ENCODE data around the gene CLIC4. TPM values are rescaled to one million over a fixed set of nuclear protein-coding genes. Genes with fewer than 3 reads are reported as not detected.
"Not testable (repeated sequence)": the region's sequence is repeated elsewhere in the genome, so short reads cannot be mapped to it uniquely, and the experiment has no call there.

Gene CLIC4
- total and polyA plus RNA-seq, 10 donors = 17.0 to 99.6 (median 71.2) TPM

DNA sequence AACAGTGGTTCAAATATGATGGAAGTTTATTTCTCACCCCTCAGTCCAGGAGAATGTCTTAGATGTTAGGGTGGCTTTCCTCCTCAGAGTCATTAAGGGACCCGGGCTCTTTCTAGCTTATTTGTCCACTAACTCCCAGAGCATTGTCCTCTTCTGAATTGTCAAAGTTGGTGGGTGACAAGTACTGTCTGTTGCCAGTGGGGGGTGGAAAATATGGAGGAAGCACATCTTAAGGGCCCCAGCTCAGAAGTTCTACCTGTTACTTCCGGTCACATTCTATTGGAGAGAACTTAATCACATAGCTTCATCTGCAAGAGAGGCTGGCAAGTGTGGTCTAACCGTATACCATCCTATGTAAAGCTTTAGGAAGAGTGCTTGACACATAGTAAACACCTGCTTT lies 7.1 kb downstream of the CLIC4 start:
- Histone ChIP-seq H3K4me1 (peaks cover 0 to 75% (median 25%) of the 10 kb centered on the region in 6 donors), H3K27ac (no peak overlapping the region), H3K4me3 (no peak overlapping the region)

DNA sequence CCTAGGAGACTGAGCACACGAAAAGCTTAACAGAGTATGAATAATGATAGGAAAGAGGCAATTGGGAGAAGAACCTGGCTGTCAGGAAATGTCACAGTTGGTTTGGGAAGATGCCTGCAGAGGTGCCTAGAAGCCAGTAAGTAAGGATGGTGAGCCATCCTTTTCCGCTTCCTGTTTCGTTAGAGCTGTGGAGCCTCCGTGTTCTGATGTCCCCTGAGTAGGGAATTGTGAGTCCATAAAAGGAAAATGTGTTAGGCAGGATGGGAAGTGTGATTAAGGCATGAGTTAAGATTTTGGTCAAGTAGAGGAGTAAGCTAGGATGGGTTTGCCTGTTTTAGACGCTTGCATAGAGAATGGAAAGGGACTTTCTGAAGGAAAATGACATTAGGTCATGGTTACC lies 9.0 kb downstream of the CLIC4 start:
- DNase-seq = no peak
- intact Hi-C loops (cut with DNase I; ENCODE audit: low total_unique reads) = no loop called here
- Histone ChIP-seq H3K4me1 (peaks cover 0 to 63% (median 20%) of the 10 kb centered on the region in 6 donors), H3K36me3 (no peaks in the 10 kb centered on the region), H3K9me3 (no peaks in the 10 kb centered on the region), H3K4me3 (no peak overlapping the region), H3K27me3 (replicated peaks in 1 of 7) (no peaks in the 10 kb centered on the region), H3K27ac (peak overlapping the region in 1 of 8 donors; percentile 0)
- WGBS, 5 donors = 61 to 76% (median 65%) methylated on average over 5 of the region's 5 CpGs
- no peak for TF ChIP-seq POLR2AphosphoS5 (IDR thresholded peaks at IDR 0.05)
- TF ChIP-seq, protein P1, sequence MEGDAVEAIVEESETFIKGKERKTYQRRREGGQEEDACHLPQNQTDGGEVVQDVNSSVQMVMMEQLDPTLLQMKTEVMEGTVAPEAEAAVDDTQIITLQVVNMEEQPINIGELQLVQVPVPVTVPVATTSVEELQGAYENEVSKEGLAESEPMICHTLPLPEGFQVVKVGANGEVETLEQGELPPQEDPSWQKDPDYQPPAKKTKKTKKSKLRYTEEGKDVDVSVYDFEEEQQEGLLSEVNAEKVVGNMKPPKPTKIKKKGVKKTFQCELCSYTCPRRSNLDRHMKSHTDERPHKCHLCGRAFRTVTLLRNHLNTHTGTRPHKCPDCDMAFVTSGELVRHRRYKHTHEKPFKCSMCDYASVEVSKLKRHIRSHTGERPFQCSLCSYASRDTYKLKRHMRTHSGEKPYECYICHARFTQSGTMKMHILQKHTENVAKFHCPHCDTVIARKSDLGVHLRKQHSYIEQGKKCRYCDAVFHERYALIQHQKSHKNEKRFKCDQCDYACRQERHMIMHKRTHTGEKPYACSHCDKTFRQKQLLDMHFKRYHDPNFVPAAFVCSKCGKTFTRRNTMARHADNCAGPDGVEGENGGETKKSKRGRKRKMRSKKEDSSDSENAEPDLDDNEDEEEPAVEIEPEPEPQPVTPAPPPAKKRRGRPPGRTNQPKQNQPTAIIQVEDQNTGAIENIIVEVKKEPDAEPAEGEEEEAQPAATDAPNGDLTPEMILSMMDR (IDR thresholded peaks at IDR 0.05 in 8 of 11, conservative IDR thresholded peaks at IDR 0.05 in 3 of 11) = no peak
- TF ChIP-seq POLR2A (IDR thresholded peaks at IDR 0.05) = no peak

More for the DNA sequence above, 7.1 kb downstream of the CLIC4 start:
- intact Hi-C loops (cut with DNase I; ENCODE audit: low total_unique reads) = no loop called here
- Histone ChIP-seq H3K9me3 (no peaks in the 10 kb centered on the region), H3K36me3 (no peaks in the 10 kb centered on the region), H3K27me3 (replicated peaks in 1 of 7) (no peaks in the 10 kb centered on the region)
- 75 to 89% (median 82%) methylated on average over 3 of the region's 3 CpGs for WGBS, 5 donors
- TF ChIP-seq POLR2AphosphoS5 (IDR thresholded peaks at IDR 0.05) (no peak), POLR2A (IDR thresholded peaks at IDR 0.05) (no peak)
- TF ChIP-seq, protein P1 (IDR thresholded peaks at IDR 0.05 in 8 of 11, conservative IDR thresholded peaks at IDR 0.05 in 3 of 11) = no peak
- no peak for DNase-seq

DNA sequence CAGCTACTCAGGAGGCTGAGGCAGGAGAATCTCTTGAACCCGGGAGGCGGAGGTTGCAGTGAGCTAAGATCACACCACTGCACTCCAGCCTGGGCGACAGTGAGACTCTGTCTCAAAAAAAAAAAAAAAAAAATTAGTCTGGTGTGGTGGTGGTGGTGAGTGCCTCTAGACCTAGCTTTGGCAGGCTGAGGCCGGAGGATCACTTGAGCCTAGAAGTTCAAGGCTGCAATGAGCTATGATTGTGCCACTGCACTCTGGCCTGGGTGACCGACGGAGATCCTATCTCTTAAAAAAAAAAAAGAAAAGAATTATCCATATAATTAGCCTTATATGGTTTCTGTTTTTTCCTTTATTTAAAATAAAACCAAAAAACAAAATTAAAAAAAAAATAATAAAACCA lies 10.1 kb downstream of the CLIC4 start:
- intact Hi-C loops (cut with DNase I; ENCODE audit: low total_unique reads); H3K4me3 ChIP-seq; H3K27me3 ChIP-seq (replicated peaks in 1 of 7); H3K27ac ChIP-seq; H3K9me3 ChIP-seq; H3K36me3 ChIP-seq: not testable (repeated sequence)
- peaks cover 0 to 52% (median 13%) of the 10 kb centered on the region in 6 donors for H3K4me1 ChIP-seq
- WGBS, 5 donors = 94 to 97% (median 95%) methylated on average over 4 to 6 of the region's 6 CpGs
- DNase-seq = peak; percentile 23

DNA sequence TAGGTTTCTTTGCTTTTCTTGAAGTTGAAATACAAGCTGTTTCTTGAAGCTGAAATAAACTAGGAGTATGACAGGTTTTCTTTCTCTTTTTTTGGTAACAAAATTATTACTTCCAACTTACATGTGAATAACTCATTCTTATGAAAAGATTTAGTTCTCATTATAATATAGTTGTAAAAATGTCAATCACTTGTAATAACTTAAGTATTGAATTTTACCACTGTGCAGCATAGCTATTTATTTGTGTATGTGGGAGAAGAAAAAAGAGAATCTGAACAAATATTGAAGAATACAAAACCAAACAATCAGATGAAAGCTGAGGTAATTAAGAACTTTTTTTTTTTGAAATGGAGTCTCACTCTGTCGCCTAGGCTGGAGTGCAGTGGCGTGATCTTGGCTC lies 11.1 kb downstream of the CLIC4 start:
- Histone ChIP-seq H3K36me3 (no peaks in the 10 kb centered on the region), H3K9me3 (no peaks in the 10 kb centered on the region), H3K4me1 (peaks cover 0 to 41% (median 12%) of the 10 kb centered on the region in 6 donors), H3K27me3 (replicated peaks in 1 of 7) (no peaks in the 10 kb centered on the region), H3K4me3 (no peak overlapping the region), H3K27ac (no peak overlapping the region)
- intact Hi-C loops (cut with DNase I; ENCODE audit: low total_unique reads) = no loop called here
- DNase-seq = no peak
- TF ChIP-seq POLR2A (IDR thresholded peaks at IDR 0.05) (no peak), POLR2AphosphoS5 (IDR thresholded peaks at IDR 0.05) (no peak)
- TF ChIP-seq, protein P1 (IDR thresholded peaks at IDR 0.05 in 8 of 11, conservative IDR thresholded peaks at IDR 0.05 in 3 of 11) = no peak
- WGBS, 5 donors = 93 to 98% (median 95%) methylated on average over 2 of the region's 2 CpGs

DNA sequence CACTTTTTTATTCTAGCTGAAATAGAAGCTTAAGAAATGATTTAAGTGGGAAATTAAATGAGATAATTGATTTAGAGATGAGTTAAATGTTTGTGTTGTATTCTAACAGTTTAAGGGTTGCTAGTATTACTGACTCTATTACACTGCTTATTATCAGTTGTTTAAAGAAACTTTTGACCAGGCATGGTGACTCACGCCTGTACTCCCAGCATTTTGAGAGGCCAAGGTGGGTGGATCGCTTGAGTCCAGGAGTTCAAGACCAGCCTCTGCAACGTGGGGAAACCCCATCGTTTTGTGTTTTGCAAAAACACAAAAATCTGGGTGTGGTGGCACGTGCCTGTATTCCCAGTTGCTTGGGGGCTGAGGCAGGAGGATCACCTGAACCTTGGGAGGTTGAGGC lies 14.2 kb downstream of the CLIC4 start:
- WGBS, 5 donors = 80 to 91% (median 89%) methylated on average over 5 of the region's 5 CpGs
- Histone ChIP-seq H3K4me3 (no peak overlapping the region), H3K27ac (no peak overlapping the region), H3K4me1 (peaks cover 0 to 36% (median 10%) of the 10 kb centered on the region in 6 donors), H3K9me3 (no peaks in the 10 kb centered on the region), H3K36me3 (no peaks in the 10 kb centered on the region), H3K27me3 (replicated peaks in 1 of 7) (no peaks in the 10 kb centered on the region)
- TF ChIP-seq, protein P1 (IDR thresholded peaks at IDR 0.05 in 8 of 11, conservative IDR thresholded peaks at IDR 0.05 in 3 of 11) = no peak
- no peak for TF ChIP-seq POLR2AphosphoS5 (IDR thresholded peaks at IDR 0.05)
- no peak for TF ChIP-seq POLR2A (IDR thresholded peaks at IDR 0.05)
- intact Hi-C loops (cut with DNase I; ENCODE audit: low total_unique reads) = no loop called here
- peak; percentile 41 for DNase-seq

Measured in spleen (tissue), 11 donors.